Neural crest cell (in vitro differentiated cells): ENCODE results near the gene CAVIN1. TPM values are rescaled to one million over a fixed set of nuclear protein-coding genes. Genes with fewer than 3 reads are reported as not detected.

Experiments used
- DNase-seq: peaks from one replicate; pipeline ENCODE4 v3.0.0; 2021; ENCODE audit warnings: low read depth, mixed read lengths, low spot score
- H3K27ac Mint-ChIP-seq: one replicate; pipeline ENCODE4 v1.8.0; 2021; ENCODE audit warnings: mild to moderate bottlenecking, mixed read lengths; ENCODE audit not compliant: unreplicated experiment
- H3K27me3 Mint-ChIP-seq: 2 replicates; pipeline ENCODE4 v1.8.0; 2021; ENCODE audit warnings: low read depth, mild to moderate bottlenecking, mixed read lengths
- H3K36me3 Mint-ChIP-seq: 2 replicates; pipeline ENCODE4 v1.8.0; 2021; ENCODE audit warnings: low read depth, mild to moderate bottlenecking, mixed read lengths
- H3K4me1 Mint-ChIP-seq: 2 replicates; pipeline ENCODE4 v1.8.0; 2021; ENCODE audit warnings: mixed read lengths
- H3K4me3 Mint-ChIP-seq: one replicate; pipeline ENCODE4 v1.8.0; 2021; ENCODE audit warnings: mild to moderate bottlenecking, mixed read lengths
- H3K9me3 Mint-ChIP-seq: 2 replicates; pipeline ENCODE4 v1.8.0; 2021; ENCODE audit warnings: mixed read lengths
- total RNA-seq: library from RNA; stranded (reverse); gene quantifications from 2 replicates; pipeline ENCODE4 v1.2.1, GENCODE V29; 2021
- TF ChIP-seq, protein P1 (sequence below): fragments of 200-600 bp; sonication (generic); conservative IDR thresholded peaks from 2 replicates; pipeline ENCODE4 v1.5.0; 2021; ENCODE audit warnings: antibody characterized with exemption, mild to moderate bottlenecking

The CAVIN1 gene
- total RNA-seq, 1 donor from 2014 or later: 0.09 TPM

DNA sequence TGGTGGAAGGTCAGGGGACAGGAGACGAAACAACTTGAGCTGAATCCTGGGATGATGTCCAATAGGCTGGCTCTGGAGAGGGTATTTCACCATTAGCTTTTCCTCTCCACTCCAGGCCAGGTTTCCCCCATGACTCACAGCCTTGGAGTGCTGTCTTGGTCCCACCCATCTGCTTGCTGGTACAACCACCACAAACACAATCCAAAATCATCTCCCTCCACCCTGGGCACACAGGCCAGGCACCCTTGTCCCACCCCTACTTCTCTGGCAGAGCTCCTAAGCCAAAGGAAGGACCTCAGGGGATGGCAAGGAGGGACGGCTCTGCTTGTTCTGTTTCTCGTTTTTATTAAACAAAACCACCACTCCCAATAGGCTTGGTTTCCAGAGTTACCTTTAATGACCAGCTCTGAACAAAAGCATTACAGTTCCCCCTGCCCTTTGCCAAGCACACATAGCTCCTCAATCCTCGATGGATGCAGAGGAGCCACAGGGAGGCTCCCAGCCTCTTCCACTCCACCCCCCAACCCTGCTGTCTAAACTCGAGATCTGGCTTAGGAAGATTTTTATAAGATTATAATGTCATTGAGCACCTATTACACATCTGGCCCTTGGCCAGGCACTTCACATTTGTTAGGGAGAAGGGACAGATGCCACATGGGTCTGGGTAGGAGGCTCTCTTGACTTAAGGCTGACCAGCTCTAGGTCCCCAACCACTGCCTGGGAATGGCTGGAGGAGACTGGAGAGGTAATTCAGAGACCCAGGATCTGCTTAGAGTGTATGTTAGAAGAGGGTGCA lies 13.3 kb downstream of the CAVIN1 start:
- DNase-seq: no peak
- no peaks in the 10 kb centered on the region for H3K9me3 Mint-ChIP-seq

DNA sequence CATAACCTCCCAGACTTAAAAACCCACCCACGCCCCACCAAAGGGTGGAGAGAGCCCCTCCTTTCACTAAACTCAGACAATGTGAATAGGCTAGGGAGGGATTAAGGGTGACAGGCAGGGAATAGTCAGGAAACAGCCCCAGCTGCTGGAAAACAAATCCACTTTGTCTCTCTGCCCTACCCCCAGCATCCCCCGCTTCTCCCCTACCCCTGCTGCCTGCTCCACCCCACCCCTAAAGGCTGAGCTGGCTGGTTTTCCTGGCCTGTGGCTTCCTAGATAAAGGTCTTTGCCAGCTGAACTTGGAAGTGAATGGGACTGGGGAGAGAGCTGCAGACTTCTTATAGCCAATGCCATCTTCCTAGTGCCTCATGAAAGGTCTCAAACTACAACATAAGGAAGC lies 15.0 kb downstream of the CAVIN1 start:
- DNase-seq: peak; percentile 20
- no peaks in the 10 kb centered on the region for H3K36me3 Mint-ChIP-seq
- H3K4me3 Mint-ChIP-seq: no peak overlapping the region
- H3K27me3 Mint-ChIP-seq: no peaks in the 10 kb centered on the region
- TF ChIP-seq, protein P1, sequence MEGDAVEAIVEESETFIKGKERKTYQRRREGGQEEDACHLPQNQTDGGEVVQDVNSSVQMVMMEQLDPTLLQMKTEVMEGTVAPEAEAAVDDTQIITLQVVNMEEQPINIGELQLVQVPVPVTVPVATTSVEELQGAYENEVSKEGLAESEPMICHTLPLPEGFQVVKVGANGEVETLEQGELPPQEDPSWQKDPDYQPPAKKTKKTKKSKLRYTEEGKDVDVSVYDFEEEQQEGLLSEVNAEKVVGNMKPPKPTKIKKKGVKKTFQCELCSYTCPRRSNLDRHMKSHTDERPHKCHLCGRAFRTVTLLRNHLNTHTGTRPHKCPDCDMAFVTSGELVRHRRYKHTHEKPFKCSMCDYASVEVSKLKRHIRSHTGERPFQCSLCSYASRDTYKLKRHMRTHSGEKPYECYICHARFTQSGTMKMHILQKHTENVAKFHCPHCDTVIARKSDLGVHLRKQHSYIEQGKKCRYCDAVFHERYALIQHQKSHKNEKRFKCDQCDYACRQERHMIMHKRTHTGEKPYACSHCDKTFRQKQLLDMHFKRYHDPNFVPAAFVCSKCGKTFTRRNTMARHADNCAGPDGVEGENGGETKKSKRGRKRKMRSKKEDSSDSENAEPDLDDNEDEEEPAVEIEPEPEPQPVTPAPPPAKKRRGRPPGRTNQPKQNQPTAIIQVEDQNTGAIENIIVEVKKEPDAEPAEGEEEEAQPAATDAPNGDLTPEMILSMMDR: no peak
- no peaks in the 10 kb centered on the region for H3K9me3 Mint-ChIP-seq
- H3K4me1 Mint-ChIP-seq: peaks cover 22% of the 10 kb centered on the region
- H3K27ac Mint-ChIP-seq: no peak overlapping the region

More for the DNA sequence above, 13.3 kb downstream of the CAVIN1 start:
- Mint-ChIP-seq H3K4me3 (no peak overlapping the region), H3K36me3 (no peaks in the 10 kb centered on the region), H3K4me1 (peaks cover 19% of the 10 kb centered on the region), H3K27ac (no peak overlapping the region), H3K27me3 (no peaks in the 10 kb centered on the region)
- TF ChIP-seq, protein P1: no peak

DNA sequence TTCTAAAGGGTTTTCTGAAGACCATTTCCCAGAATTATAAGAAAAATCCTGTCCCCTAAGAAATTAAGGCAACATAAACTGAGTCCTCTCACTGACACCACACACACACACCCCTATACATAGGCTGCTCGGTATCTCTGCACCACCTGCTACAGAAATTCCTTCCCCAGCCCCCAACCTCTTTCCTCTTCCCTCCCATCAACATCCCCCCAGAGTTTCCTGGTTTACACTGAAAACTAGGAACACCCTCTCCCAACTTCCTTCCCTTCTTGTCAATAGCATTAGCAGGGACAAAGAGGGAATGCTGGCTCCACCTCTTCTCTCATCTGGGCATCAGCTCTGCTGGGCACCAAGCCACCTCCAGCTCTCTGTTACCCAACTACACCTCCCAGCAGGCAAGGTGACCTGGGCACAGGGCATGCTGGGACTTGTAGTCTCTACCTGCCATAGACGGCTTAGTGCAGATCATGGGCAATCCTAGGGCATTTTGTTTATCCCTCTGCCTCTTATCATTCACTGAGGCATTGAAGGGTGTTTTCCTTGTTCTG lies 15.7 kb downstream of the CAVIN1 start:
- TF ChIP-seq, protein P1: no peak
- Mint-ChIP-seq H3K4me1 (peaks cover 29% of the 10 kb centered on the region), H3K27me3 (no peaks in the 10 kb centered on the region), H3K9me3 (no peaks in the 10 kb centered on the region), H3K4me3 (no peak overlapping the region), H3K36me3 (no peaks in the 10 kb centered on the region), H3K27ac (no peak overlapping the region)
- no peak for DNase-seq

DNA sequence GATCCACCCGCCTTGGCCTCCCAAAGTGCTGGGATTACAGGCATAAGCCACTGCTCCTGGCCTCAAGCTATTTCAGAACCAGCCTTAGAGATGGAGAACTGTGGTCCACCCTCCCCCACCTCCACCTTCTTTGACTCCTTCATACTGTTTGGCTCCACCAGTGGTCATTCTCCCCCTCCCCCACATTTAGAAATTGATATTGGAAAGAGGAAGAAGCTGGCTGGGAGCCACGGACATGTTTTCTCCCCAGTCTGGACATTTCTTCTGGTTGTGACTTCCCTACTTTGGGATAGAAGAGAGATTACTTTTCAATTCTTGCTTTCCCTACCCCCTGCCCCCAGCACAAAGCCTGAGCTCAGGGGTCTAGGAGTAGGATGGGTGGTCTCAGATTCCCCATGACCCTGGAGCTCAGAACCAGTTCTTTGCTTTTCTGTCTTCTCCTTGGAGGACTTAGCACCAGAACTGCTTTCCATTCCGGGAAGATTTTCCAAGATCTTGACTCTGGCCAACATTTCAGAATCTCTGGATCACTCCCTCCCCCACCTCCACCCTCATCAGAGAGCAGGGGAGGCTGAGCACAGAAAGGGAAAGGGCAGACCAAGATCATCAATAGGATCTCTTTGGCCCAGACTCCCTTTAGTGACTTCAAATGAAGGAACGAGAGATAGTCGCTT lies 16.3 kb downstream of the CAVIN1 start:
- Mint-ChIP-seq H3K27ac (no peak overlapping the region), H3K27me3 (no peaks in the 10 kb centered on the region), H3K4me1 (peaks cover 35% of the 10 kb centered on the region), H3K4me3 (no peak overlapping the region), H3K36me3 (no peaks in the 10 kb centered on the region), H3K9me3 (no peaks in the 10 kb centered on the region)
- DNase-seq: no peak
- TF ChIP-seq, protein P1: no peak

DNA sequence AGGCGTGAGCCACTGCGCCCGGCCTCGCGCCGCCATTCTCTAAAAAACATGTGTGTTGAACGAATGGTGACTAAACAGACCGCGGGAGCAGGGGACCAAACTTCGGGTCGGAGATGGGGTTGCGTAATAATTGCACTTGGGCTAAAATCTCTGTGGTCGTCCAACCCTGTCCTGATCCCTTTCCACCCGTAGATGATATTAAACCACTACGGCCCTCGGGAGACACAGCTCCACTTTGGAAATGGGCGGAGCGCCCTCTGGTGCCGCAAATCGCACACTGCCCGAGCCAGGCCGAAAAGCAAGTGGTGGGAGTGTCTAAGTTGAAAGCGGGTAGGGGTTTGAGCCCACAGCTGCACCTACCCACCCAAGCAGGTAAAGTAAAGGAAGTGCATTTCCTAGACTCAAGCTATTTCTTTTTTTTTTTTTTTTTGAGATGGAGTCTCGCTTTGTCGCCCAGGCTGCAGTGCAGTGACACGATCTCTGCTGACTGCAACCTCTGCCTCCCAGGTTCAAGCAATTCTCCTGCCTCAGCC lies 17.0 kb downstream of the CAVIN1 start:
- Mint-ChIP-seq H3K4me1 (peaks cover 35% of the 10 kb centered on the region), H3K27me3 (no peaks in the 10 kb centered on the region), H3K27ac (no peak overlapping the region), H3K36me3 (no peaks in the 10 kb centered on the region), H3K4me3 (no peak overlapping the region), H3K9me3 (no peaks in the 10 kb centered on the region)
- DNase-seq: peak; percentile 86
- TF ChIP-seq, protein P1: peak; percentile 82
